Skeletal muscle cell (primary cell): ENCODE measurements around the gene BRI3BP.
A peak's percentile ranks its signal among the peaks of the same experiment; 100 is the strongest.
"Not testable (repeated sequence)": the region's sequence is repeated elsewhere in the genome, so short reads cannot be mapped to it uniquely, and the experiment has no call there.

Source experiments
- DNase-seq: peaks from one replicate; pipeline ENCODE4 v3.0.0-alpha.2; 2010; ENCODE audit warnings: low read depth
- H3K4me3 ChIP-seq: 2 replicates; pipeline ENCODE4 v1.5.1; 2011; ENCODE audit warnings: low read depth, mild to moderate bottlenecking, control low read depth, low read length, moderate library complexity

The BRI3BP gene

GRCh38 chr12:125056306-125056705, 62.9 kb downstream of the BRI3BP start:
- no peak for DNase-seq
- no peak overlapping the region for H3K4me3 ChIP-seq

- DNase-seq: no peak
- no peak overlapping the region for H3K4me3 ChIP-seq
Measured at GRCh38 chr12:125057708-125058107, 64.3 kb downstream of the BRI3BP start.

GRCh38 chr12:125061229-125061628, 67.8 kb downstream of the BRI3BP start:
- no peak for DNase-seq
- H3K4me3 ChIP-seq: no peak overlapping the region

GRCh38 chr12:125063522-125063921, 70.1 kb downstream of the BRI3BP start:
- H3K4me3 ChIP-seq, DNase-seq: not testable (repeated sequence)

- DNase-seq: no peak
Measured at GRCh38 chr12:125064492-125064891, 71.0 kb downstream of the BRI3BP start.

GRCh38 chr12:125065021-125065918, 71.8 kb downstream of the BRI3BP start, which contains the start of gene AACS:
Gene AACS (plus strand): TSS chr12:125065435. CDS start chr12:125065585, 150 bp downstream.
- H3K4me3 ChIP-seq: peak within 1 kb of the TSS; percentile 74
- no peak for DNase-seq

More at GRCh38 chr12:125064492-125064891, 71.0 kb downstream of the BRI3BP start:
- peak overlapping the region; percentile 74 for H3K4me3 ChIP-seq

- H3K4me3 ChIP-seq: peak overlapping the region; percentile 74
- no peak for DNase-seq
Measured at GRCh38 chr12:125065919-125066570, 72.6 kb downstream of the BRI3BP start.

GRCh38 chr12:125068391-125068790, 74.9 kb downstream of the BRI3BP start:
- no peak overlapping the region for H3K4me3 ChIP-seq

GRCh38 chr12:125069616-125070015, 76.2 kb downstream of the BRI3BP start:
- DNase-seq: no peak
- H3K4me3 ChIP-seq: no peak overlapping the region

More at GRCh38 chr12:125068391-125068790, 74.9 kb downstream of the BRI3BP start:
- DNase-seq: no peak

- H3K4me3 ChIP-seq: no peak overlapping the region
- no peak for DNase-seq
Measured at GRCh38 chr12:125070112-125070511, 76.7 kb downstream of the BRI3BP start.

- DNase-seq: no peak
- H3K4me3 ChIP-seq: no peak overlapping the region
Measured at GRCh38 chr12:125070661-125071390, 77.4 kb downstream of the BRI3BP start.

GRCh38 chr12:125071456-125071855, 78.0 kb downstream of the BRI3BP start:
- DNase-seq: no peak
- H3K4me3 ChIP-seq: no peak overlapping the region

- DNase-seq: no peak
Measured at GRCh38 chr12:125072496-125072895, 79.1 kb downstream of the BRI3BP start.

GRCh38 chr12:125074294-125074693, 80.8 kb downstream of the BRI3BP start:
- not testable (repeated sequence) for DNase-seq, H3K4me3 ChIP-seq

More at GRCh38 chr12:125072496-125072895, 79.1 kb downstream of the BRI3BP start:
- H3K4me3 ChIP-seq: no peak overlapping the region

GRCh38 chr12:125076103-125076502, 82.7 kb downstream of the BRI3BP start:
- no peak for DNase-seq
- no peak overlapping the region for H3K4me3 ChIP-seq

GRCh38 chr12:125079084-125079483, 85.6 kb downstream of the BRI3BP start:
- no peak for DNase-seq
- H3K4me3 ChIP-seq: no peak overlapping the region

GRCh38 chr12:125079648-125080645, 86.5 kb downstream of the BRI3BP start:
- H3K4me3 ChIP-seq: no peak overlapping the region
- DNase-seq: peak; percentile 58
